ENCODE results near the gene APOL4. TPM values are rescaled to one million over a fixed set of nuclear protein-coding genes. Genes with fewer than 3 reads are reported as not detected.

The APOL4 gene
- total RNA-seq, 1 experiment from 2014 or later: 0.31 TPM

GRCh38 chr22:36249160-36249559 is 47.6 kb upstream of the APOL4 start (continued):
- TF ChIP-seq ZNF532 (CRISPR knock-in tag; IDR thresholded peaks at IDR 0.05; ENCODE audit: borderline replicate concordance) (no peak), USF2 (CRISPR knock-in tag; IDR thresholded peaks at IDR 0.05) (no peak), ATF1 (CRISPR knock-in tag; IDR thresholded peaks at IDR 0.05) (no peak), TCF7 (CRISPR knock-in tag; IDR thresholded peaks at IDR 0.05; ENCODE audit: low read depth) (no peak), MLX (CRISPR knock-in tag; IDR thresholded peaks at IDR 0.05) (no peak), OVOL2 (CRISPR knock-in tag; IDR thresholded peaks at IDR 0.05; ENCODE audit: borderline replicate concordance) (no peak)
- TF ChIP-seq, protein P1, sequence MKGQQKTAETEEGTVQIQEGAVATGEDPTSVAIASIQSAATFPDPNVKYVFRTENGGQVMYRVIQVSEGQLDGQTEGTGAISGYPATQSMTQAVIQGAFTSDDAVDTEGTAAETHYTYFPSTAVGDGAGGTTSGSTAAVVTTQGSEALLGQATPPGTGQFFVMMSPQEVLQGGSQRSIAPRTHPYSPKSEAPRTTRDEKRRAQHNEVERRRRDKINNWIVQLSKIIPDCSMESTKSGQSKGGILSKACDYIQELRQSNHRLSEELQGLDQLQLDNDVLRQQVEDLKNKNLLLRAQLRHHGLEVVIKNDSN (CRISPR knock-in tag; IDR thresholded peaks at IDR 0.05): no peak

DNA sequence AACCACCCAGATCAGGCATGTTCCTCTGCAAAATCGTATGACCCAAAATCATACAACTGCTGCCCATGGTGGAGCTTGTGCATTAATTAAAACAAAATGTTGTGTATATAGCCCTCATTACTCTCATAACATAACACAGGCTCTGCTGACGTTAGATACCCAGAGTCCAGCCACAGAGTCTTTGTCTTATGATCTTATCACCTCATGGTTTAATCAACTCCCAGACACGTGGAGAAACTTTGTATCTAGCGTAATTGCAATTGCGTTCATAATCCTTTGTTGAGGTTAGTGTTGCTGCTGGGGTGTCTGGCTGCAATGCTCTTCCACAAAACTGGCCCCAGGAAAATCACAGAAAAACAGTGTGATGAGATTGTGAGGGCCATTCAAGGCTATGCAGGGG is 46.3 kb upstream of the APOL4 start:
- ATAC-seq: no peak
- peaks cover 22% of the 10 kb centered on the region for H3K4me1 Mint-ChIP-seq
- peaks cover 18% of the 10 kb centered on the region for H3K36me3 Mint-ChIP-seq
- no peak overlapping the region for H3K27ac Mint-ChIP-seq
- DNase-seq (ENCODE audit: low spot score): no peak
- ChIA-PET CTCF (interaction anchor here (5.1 kb wide), 1 partner anchor 8 kb away, joined by 28 read pairs; the partner anchor contains the start of gene APOL2), POLR2A (no interaction called here)
- peaks cover 6% of the 10 kb centered on the region for H3K27me3 Mint-ChIP-seq (ENCODE audit: low read depth)
- no peak overlapping the region for H3K4me3 Mint-ChIP-seq
- TF ChIP-seq ATF1 (CRISPR knock-in tag; IDR thresholded peaks at IDR 0.05) (no peak), RELA (CRISPR knock-in tag; IDR thresholded peaks at IDR 0.05; ENCODE audit: borderline replicate concordance) (no peak), TEAD1 (CRISPR knock-in tag; IDR thresholded peaks at IDR 0.05) (no peak), RORB (CRISPR knock-in tag; IDR thresholded peaks at IDR 0.05) (no peak), AFF4 (CRISPR knock-in tag; IDR thresholded peaks at IDR 0.05; ENCODE audit: borderline replicate concordance) (no peak), OVOL2 (CRISPR knock-in tag; IDR thresholded peaks at IDR 0.05; ENCODE audit: borderline replicate concordance) (no peak), ZNF138 (CRISPR knock-in tag; conservative IDR thresholded peaks at IDR 0.05) (no peak), ZNF396 (CRISPR knock-in tag; IDR thresholded peaks at IDR 0.05; ENCODE audit: borderline replicate concordance) (no peak), NFYB (CRISPR knock-in tag; conservative IDR thresholded peaks at IDR 0.05; ENCODE audit: low read depth) (no peak), ZNF219 (CRISPR knock-in tag; IDR thresholded peaks at IDR 0.05; ENCODE audit: borderline replicate concordance) (no peak), SMAD3 (CRISPR knock-in tag; IDR thresholded peaks at IDR 0.05; ENCODE audit: borderline replicate concordance) (no peak), CREM (CRISPR knock-in tag; IDR thresholded peaks at IDR 0.05) (no peak), CTCF (IDR thresholded peaks at IDR 0.05) (no peak), CDX4 (CRISPR knock-in tag; IDR thresholded peaks at IDR 0.05; ENCODE audit: borderline replicate concordance) (no peak)
- TF ChIP-seq, protein P2, sequence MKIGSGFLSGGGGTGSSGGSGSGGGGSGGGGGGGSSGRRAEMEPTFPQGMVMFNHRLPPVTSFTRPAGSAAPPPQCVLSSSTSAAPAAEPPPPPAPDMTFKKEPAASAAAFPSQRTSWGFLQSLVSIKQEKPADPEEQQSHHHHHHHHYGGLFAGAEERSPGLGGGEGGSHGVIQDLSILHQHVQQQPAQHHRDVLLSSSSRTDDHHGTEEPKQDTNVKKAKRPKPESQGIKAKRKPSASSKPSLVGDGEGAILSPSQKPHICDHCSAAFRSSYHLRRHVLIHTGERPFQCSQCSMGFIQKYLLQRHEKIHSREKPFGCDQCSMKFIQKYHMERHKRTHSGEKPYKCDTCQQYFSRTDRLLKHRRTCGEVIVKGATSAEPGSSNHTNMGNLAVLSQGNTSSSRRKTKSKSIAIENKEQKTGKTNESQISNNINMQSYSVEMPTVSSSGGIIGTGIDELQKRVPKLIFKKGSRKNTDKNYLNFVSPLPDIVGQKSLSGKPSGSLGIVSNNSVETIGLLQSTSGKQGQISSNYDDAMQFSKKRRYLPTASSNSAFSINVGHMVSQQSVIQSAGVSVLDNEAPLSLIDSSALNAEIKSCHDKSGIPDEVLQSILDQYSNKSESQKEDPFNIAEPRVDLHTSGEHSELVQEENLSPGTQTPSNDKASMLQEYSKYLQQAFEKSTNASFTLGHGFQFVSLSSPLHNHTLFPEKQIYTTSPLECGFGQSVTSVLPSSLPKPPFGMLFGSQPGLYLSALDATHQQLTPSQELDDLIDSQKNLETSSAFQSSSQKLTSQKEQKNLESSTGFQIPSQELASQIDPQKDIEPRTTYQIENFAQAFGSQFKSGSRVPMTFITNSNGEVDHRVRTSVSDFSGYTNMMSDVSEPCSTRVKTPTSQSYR (CRISPR knock-in tag; IDR thresholded peaks at IDR 0.05): no peak
- peaks cover 40% of the 10 kb centered on the region for H3K9me3 Mint-ChIP-seq

Data from WTC11 (cell line).